HG03378 (cell line): ENCODE measurements around the gene NCR2.
A peak's percentile ranks its signal among the peaks of the same experiment; 100 is the strongest.
"Not testable (repeated sequence)": the region's sequence is repeated elsewhere in the genome, so short reads cannot be mapped to it uniquely, and the experiment has no call there.

Experiments
- ATAC-seq: cut with Tn5 transposase; IDR thresholded peaks from one replicate; pipeline ENCODE4 v1.9.1; 2021; ENCODE audit warnings: mild to moderate bottlenecking, moderate library complexity; ENCODE audit not compliant: unreplicated experiment

The NCR2 gene, protein sequence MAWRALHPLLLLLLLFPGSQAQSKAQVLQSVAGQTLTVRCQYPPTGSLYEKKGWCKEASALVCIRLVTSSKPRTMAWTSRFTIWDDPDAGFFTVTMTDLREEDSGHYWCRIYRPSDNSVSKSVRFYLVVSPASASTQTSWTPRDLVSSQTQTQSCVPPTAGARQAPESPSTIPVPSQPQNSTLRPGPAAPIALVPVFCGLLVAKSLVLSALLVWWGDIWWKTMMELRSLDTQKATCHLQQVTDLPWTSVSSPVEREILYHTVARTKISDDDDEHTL

DNA sequence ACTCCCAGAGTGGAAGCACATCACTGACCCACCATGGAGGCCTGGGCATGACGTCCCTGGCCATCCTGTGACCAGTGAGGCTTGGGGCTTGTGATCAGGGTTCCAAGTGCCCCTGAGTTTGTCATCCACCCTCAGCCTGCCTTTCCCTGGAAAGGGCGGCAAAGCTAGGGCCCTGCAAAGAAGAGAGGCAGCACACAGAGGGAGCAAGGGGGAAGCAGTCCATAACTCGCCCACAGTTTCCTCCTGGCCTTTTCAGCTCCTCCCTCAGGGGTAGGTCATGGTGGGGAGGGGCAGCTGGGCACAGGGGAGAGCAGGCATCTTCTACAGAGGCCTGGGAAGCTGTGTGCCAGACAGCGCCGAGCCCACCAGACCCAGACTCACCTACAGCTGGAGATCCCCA is at the start of gene NCR2:
Gene NCR2 (plus strand): TSS at position 313 of the 400 bp plus-strand sequence. CDS start 269 bp downstream, outside the sequence.
- ATAC-seq, result no peak

- no peak for ATAC-seq
These were observed 48.7 kb upstream of the NCR2 start, which contains the start of gene TREM1 for GRCh38 chr6:41286544-41287346. TREM1 (minus strand) TSS chr6:41286682; CDS start chr6:41286655, 27 bp downstream.

DNA sequence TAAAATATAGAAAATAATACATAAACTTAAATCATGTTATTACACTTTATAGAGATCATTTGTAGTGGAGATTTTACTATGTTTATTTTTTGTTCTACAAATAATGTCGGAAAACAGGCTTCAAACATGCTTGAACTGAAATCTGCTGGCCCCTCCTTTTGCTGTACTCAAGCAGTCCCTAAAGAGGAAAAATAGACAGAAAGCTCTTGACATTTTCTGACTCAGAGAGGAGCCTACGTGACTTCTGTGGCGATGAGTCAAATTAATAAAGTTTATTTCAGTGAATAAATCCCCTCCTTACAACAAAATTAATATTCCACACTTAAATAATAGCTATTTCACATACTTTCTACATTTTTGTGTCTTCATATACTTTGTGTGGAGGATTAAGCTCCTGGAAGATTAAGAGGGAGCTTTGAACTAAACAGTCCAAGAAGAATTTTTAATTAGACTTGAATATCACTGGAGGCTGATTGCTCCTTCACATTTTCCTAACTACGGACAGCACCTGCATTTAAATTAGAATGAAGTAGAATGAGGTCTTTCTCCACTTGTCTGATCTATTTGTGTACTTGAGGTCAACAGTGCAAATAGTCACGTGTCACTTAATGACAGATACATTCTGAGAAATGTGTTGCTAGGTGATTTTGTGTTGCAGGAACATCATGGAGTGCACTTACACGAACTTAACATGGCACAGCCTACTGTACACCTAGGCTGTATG is 47.2 kb upstream of the NCR2 start:
- ATAC-seq, result no peak

GRCh38 chr6:41288754-41289129 is 46.7 kb upstream of the NCR2 start:
- ATAC-seq, result no peak

GRCh38 chr6:41289815-41290214 is 45.6 kb upstream of the NCR2 start:
- ATAC-seq, result no peak

GRCh38 chr6:41291717-41292116 is 43.7 kb upstream of the NCR2 start:
- no peak for ATAC-seq

DNA sequence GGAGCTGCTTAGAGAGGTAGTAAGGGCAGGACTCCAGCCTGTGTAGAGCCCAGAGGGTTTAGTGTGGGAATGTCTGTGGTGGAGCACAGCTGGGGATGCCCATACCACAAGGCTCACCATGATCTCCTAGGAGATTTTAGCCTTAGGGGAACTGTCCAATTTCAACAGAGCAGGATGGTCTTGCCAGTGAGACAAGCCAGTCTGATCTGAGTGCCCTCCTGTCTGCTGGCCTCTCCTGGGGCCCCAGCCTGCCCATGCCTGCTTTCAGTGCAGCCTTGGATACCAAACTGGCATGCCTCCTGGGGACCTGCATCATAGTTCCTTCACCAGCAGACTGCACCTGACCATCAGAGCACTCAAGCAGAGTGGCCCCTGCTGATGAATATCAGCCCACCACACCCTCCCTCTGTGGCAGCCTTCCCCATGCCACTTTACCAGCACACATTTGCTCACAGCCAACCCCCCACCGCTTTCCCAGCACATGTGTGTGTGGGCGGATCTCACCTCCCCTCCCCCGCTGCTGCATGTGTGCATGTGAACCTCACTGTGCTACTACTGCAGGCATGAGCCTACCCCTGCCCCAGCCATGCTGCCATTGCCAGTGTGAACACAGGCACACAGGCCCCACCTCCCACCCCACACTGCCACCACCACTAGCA is 41.1 kb upstream of the NCR2 start:
- ATAC-seq, result no peak

GRCh38 chr6:41297248-41297647 is 38.2 kb upstream of the NCR2 start:
- ATAC-seq, result not testable (repeated sequence)

DNA sequence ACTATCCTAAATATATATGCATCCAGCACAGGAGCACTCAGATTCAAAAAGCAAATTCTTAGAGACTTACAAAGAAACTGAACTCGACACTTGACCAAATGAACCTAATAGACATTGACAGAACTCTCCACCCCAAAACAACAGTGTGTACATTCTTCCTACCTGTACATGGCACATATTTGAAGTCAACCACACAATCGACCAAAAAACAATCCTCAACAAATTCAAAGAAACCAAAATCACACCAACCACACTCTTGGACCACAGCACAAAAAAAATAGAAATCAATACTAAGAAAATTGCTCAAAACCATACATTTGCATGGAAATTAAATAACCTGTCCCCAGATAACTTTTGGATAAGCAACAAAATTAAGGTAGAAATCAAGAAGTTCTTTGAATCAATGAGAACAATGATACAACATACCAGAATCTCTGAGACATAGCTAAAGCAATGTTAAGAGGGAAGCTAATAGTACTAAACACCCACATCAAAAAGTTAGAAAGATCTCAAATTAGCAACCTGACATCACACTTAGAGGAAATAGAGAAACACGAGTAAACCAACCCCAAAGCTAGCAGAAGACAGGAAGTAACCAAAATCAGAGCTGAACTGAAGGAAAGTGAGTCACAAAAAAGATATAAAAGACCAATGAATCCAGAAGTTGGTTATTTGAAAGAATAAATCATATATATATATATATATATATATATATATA is 36.5 kb upstream of the NCR2 start:
- no peak for ATAC-seq

DNA sequence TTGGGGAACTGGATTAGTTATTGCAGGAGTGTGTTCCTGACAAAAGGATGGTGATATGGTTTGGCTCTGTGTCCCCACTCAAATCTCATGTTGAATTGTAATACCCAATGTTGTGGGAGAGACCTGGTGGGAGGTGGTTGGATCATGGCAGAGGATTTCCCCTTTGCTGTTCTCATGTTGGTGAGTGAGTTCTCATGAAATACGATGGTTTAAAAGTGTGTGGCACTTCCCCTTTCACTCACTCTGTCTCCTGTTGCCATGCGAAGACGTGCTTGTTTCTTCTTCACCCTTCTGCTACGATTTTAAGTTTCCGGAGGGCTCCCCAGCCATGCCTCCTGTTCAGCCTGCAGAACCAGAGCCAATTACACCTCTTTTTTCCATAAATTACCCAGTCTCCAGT is 32.8 kb upstream of the NCR2 start:
- ATAC-seq, result no peak

DNA sequence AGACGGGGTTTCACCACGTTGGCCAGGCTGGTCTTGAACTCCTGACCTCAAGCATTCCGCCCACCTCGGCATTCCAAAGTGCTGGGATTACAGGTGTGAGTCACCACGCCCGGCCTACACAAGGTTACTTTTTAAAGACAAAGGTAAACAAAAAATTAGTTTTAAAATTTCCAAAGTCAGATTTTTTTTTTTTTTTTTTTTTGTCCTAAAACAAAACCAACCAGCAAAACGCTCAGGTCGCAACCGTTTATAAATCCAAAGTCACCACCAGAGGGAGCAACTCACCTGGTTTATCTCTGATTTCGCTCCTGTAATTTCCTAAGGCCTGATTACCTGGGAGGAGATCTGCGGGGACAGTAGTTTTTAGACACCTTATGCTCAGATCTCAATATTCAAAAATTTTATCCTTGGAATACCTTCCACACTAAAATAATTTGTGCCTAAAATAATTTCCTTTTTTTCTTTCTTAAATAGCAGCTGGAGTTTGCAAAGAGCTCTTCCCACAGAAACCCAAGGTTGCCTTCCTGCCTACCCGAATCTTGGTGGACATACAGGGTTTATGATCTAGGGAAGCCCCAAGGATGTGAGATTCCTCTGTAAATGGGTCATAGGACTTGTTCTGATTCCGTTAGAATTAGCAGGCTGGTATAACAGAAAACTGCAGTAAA is 29.1 kb upstream of the NCR2 start:
- ATAC-seq, result no peak

DNA sequence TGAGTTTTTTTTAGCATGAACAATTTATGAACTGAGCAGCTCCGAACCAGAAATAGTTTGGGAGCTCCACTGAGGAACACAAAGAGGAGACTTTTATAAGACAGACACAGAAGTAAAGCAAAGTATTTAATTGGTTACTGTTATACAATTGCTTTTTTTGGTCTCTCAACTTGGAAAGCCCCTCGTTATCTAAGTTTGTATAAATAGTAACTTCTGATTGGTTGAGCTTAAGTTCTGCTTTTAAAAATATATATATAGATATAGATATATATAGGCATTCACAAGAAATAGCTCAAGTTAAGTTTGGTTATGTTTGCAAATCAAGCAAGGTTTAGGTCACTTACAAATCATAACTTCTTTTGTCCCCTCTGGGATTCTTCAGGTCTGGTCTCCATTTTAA is 20.2 kb upstream of the NCR2 start:
- no peak for ATAC-seq

GRCh38 chr6:41315943-41316620 is 19.3 kb upstream of the NCR2 start:
- no peak for ATAC-seq

DNA sequence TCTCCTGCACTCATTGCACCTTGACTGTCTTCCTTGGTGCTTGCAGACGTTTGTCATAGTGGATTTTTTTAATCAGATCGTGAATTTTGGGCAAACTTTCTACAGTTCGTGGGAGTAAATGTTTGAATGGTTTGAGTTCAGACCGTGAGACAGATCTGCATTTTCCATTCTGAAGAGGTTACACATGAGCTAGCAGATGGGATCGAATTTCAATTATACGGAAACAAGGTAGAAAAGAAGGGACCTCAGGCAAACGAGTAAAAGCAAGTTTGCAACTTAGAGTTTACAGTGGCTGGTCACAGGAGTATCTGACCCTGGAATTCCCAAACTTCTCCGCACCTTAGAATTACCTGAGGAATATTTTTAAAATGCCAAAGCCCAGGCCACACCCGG is 17.2 kb upstream of the NCR2 start:
- ATAC-seq, result no peak

- ATAC-seq, result peak; percentile 72
These were observed 16.5 kb upstream of the NCR2 start for GRCh38 chr6:41318654-41319565.

DNA sequence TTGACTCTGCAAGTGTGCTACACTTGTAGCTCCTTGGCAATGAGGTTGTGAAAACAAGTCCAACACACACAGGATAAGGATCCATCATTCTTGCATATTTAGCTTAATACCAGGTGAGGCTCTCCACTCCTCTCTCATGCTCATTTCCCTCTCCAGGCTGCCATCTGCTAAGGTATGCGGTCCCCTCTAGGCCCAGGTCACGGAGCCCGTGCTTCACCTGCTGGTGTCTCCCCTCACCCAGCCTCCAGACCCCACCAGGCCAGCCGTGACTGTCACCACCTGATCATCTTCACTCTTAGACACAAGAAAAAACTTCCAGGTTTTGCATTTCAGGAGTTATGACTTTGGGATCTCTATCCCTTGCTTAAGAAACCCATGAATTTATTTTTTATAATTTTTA is 14.2 kb upstream of the NCR2 start:
- no peak for ATAC-seq

GRCh38 chr6:41325446-41326066 is 9.9 kb upstream of the NCR2 start:
- ATAC-seq, result no peak

DNA sequence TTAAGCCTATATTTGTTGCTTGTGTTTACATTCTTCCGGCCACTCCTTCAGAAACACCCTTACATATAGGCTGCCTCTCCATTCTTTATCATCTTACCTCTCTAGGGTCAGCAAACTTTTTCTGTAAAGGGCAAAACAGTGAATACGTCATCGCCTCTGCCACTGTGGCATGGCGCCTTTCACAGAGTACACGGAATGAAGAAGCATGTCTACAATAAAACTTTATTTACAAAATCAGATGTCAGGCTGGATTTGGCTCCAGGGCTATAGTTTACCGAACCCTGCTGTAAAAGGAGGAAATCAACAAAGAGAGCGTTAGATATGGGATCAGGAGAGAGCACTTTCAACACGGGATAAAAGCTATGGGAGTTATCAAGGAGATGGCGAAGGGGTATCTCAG is 9.3 kb upstream of the NCR2 start:
- no peak for ATAC-seq
